ENCODE results near the gene FNDC3B. TPM values are rescaled to one million over a fixed set of nuclear protein-coding genes. Genes with fewer than 3 reads are reported as not detected.

FNDC3B gene
- total and polyA plus RNA-seq, 2 donors (not counting 1 experiment from before 2014, with no cell fraction given) = 1.2 to 9.2 TPM

DNA sequence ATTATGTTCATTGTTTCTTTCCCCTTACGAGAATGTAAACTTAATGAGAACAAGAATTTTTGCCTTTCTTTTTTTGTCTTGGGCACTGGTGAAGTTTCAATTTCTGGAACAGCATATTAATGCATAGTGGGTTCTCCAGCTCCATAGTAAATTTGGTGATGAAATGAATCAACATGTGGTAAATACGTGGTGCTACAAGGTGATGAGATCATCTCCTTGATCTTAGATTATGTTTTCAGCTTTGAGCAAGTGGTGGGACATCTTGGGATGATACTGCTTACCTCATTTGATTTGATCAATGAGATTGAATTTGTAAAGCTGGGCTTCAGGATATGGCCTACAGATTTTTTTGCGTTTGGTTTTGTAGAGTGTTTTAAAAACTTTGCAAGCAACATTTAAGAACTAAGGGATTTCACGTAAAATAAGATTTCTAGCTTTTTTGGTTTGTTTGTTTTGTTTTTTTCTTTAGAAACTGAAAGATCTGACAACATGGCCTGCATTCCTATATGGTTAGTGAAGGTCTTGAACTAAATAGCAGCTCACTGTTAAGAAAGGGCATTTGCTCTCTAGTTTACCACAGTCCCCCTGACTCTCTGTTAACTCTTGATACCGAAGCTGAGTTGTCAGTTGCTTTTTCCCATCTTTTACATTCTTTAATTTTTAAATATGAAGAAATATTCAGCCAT is 45.6 kb downstream of the FNDC3B start:
- Mint-ChIP-seq H3K27me3 (peaks cover 4% of the 10 kb centered on the region), H3K27ac (no peak overlapping the region), H3K9me3 (ENCODE audit: insufficient read depth) (no peaks in the 10 kb centered on the region), H3K4me3 (no peak overlapping the region), H3K4me1 (no peaks in the 10 kb centered on the region)
- 80% methylated on average over 2 of the region's 5 CpGs for WGBS (ENCODE audit: insufficient coverage)
- Histone ChIP-seq H3K79me2 (ENCODE audit: control insufficient read depth, insufficient read depth, low read length) (no peaks in the 10 kb centered on the region), H2AFZ (ENCODE audit: insufficient read depth, low read depth, low read length, poor library complexity, severe bottlenecking) (no peak overlapping the region), H3K4me3 (ENCODE audit: control extremely low read depth in 1 of 5, extremely low read depth in 1 of 5, insufficient read depth in 1 of 5, low read depth in 2 of 5, low read length in 4 of 5) (no peak overlapping the region), H3K36me3 (replicated peaks in 1 of 2; ENCODE audit: control extremely low read depth in 1 of 2, control insufficient read depth in 1 of 2, extremely low read depth in 1 of 2, insufficient read depth in 2 of 2, low read length in 1 of 2) (no peaks in the 10 kb centered on the region), H3K9me3 (ENCODE audit: control extremely low read depth in 1 of 3, control insufficient read depth in 2 of 3, insufficient read depth in 1 of 3, low read length in 2 of 3) (no peaks in the 10 kb centered on the region), H3K27me3 (replicated peaks in 1 of 4; ENCODE audit: control extremely low read depth in 1 of 4, control insufficient read depth in 3 of 4, insufficient read depth in 4 of 4, low read length in 3 of 4) (peaks cover 0 to 4% (median 0%) of the 10 kb centered on the region in 4 experiments), H3K27ac (ENCODE audit: low read length in 2 of 2) (no peak overlapping the region), H4K20me1 (ENCODE audit: control insufficient read depth, insufficient read depth, low read length, poor library complexity, severe bottlenecking) (no peaks in the 10 kb centered on the region), H3K4me2 (replicated peaks; ENCODE audit: low read depth, low read length, poor library complexity, severe bottlenecking) (no peak overlapping the region), H3K9ac (ENCODE audit: low read length) (no peak overlapping the region), H3K4me1 (ENCODE audit: control insufficient read depth in 2 of 2, insufficient read depth in 2 of 2, low read length in 2 of 2) (no peaks in the 10 kb centered on the region)
- ATAC-seq (ENCODE audit: low read depth) = no peak
- CTCF ChIA-PET = interaction anchor here (0.6 kb wide), 1 partner anchor 24 kb away, joined by 3 read pairs; no protein-coding TSS in a partner anchor
- POLR2A ChIA-PET = no interaction called here
- DNase-seq = no peak
- TF ChIP-seq, protein P1, sequence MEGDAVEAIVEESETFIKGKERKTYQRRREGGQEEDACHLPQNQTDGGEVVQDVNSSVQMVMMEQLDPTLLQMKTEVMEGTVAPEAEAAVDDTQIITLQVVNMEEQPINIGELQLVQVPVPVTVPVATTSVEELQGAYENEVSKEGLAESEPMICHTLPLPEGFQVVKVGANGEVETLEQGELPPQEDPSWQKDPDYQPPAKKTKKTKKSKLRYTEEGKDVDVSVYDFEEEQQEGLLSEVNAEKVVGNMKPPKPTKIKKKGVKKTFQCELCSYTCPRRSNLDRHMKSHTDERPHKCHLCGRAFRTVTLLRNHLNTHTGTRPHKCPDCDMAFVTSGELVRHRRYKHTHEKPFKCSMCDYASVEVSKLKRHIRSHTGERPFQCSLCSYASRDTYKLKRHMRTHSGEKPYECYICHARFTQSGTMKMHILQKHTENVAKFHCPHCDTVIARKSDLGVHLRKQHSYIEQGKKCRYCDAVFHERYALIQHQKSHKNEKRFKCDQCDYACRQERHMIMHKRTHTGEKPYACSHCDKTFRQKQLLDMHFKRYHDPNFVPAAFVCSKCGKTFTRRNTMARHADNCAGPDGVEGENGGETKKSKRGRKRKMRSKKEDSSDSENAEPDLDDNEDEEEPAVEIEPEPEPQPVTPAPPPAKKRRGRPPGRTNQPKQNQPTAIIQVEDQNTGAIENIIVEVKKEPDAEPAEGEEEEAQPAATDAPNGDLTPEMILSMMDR (IDR thresholded peaks at IDR 0.05) = no peak
- no peak for TF ChIP-seq EZH2 (IDR thresholded peaks at IDR 0.05; ENCODE audit: borderline replicate concordance, insufficient read depth, low read depth, low read length, poor library complexity, severe bottlenecking)
- intact Hi-C loops (cut with micrococcal nuclease) = no loop called here

DNA sequence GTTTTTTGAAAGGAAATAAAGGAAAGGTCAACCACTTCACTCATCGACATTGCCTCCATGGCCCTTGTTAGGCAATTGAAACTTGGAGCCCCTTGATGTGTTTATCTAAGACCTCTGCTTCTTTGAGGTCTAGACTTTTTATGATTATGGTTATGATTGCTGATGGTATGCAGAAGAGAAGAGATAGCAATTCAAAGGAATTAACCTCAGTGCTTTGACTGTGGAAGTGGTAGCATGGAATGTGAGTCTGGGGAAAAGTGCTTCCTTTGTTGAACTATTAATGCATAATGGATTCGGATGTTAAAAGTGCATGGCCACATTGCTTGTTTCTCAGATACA is 46.1 kb downstream of the FNDC3B start:
- WGBS (ENCODE audit: insufficient coverage) = 100% methylated on average over 2 of the region's 2 CpGs
- H3K36me3 ChIP-seq (replicated peaks in 1 of 2; ENCODE audit: control extremely low read depth in 1 of 2, control insufficient read depth in 1 of 2, extremely low read depth in 1 of 2, insufficient read depth in 2 of 2, low read length in 1 of 2) = no peaks in the 10 kb centered on the region
- POLR2A ChIA-PET = no interaction called here
- intact Hi-C loops (cut with micrococcal nuclease) = no loop called here
- no peak overlapping the region for H3K4me2 ChIP-seq (replicated peaks; ENCODE audit: low read depth, low read length, poor library complexity, severe bottlenecking)
- H3K9me3 Mint-ChIP-seq (ENCODE audit: insufficient read depth) = no peaks in the 10 kb centered on the region
- peaks cover 0 to 4% (median under 1%) of the 10 kb centered on the region in 4 experiments for H3K27me3 ChIP-seq (replicated peaks in 1 of 4; ENCODE audit: control extremely low read depth in 1 of 4, control insufficient read depth in 3 of 4, insufficient read depth in 4 of 4, low read length in 3 of 4)
- no peaks in the 10 kb centered on the region for H3K4me1 ChIP-seq (ENCODE audit: control insufficient read depth in 2 of 2, insufficient read depth in 2 of 2, low read length in 2 of 2)
- H3K27me3 Mint-ChIP-seq = peaks cover 6% of the 10 kb centered on the region
- H3K9me3 ChIP-seq (ENCODE audit: control extremely low read depth in 1 of 3, control insufficient read depth in 2 of 3, insufficient read depth in 1 of 3, low read length in 2 of 3) = no peaks in the 10 kb centered on the region
- H3K4me3 Mint-ChIP-seq = no peak overlapping the region
- H3K79me2 ChIP-seq (ENCODE audit: control insufficient read depth, insufficient read depth, low read length) = no peaks in the 10 kb centered on the region
- no peak overlapping the region for H3K9ac ChIP-seq (ENCODE audit: low read length)
- no peak for ATAC-seq (ENCODE audit: low read depth)
- CTCF ChIA-PET = no interaction called here
- no peak overlapping the region for H2AFZ ChIP-seq (ENCODE audit: insufficient read depth, low read depth, low read length, poor library complexity, severe bottlenecking)
- TF ChIP-seq, protein P1 (IDR thresholded peaks at IDR 0.05) = no peak
- no peak for TF ChIP-seq EZH2 (IDR thresholded peaks at IDR 0.05; ENCODE audit: borderline replicate concordance, insufficient read depth, low read depth, low read length, poor library complexity, severe bottlenecking)
- H3K4me3 ChIP-seq (ENCODE audit: control extremely low read depth in 1 of 5, extremely low read depth in 1 of 5, insufficient read depth in 1 of 5, low read depth in 2 of 5, low read length in 4 of 5) = no peak overlapping the region
- DNase-seq = no peak
- H3K27ac Mint-ChIP-seq = no peak overlapping the region
- no peaks in the 10 kb centered on the region for H3K4me1 Mint-ChIP-seq
- no peak overlapping the region for H3K27ac ChIP-seq (ENCODE audit: low read length in 2 of 2)
- H4K20me1 ChIP-seq (ENCODE audit: control insufficient read depth, insufficient read depth, low read length, poor library complexity, severe bottlenecking) = no peaks in the 10 kb centered on the region

Data from B cell (primary cell).